Measurements from ENCODE around the gene SLC22A4.

SLC22A4 gene

DNA sequence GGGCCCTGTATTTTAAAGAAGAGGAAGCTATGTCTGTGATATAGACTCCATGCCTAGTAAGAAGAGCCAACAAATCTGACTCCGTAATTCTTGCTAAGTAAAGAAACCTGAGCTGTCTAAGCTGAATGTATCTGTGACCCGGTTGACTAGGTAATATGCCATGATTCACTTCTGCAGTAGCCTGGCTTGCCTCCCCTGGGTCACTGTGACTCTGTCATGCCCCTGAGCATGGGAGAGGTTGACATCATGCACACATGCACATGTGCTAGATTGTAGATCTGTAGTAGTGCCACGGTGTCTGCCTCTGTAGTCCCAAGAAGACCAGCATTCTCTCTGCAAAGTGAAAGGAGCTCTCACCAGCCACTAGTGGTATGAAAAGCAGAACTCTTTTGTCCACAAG, 84.4 kb downstream of the SLC22A4 start:
- no peak for DNase-seq

DNA sequence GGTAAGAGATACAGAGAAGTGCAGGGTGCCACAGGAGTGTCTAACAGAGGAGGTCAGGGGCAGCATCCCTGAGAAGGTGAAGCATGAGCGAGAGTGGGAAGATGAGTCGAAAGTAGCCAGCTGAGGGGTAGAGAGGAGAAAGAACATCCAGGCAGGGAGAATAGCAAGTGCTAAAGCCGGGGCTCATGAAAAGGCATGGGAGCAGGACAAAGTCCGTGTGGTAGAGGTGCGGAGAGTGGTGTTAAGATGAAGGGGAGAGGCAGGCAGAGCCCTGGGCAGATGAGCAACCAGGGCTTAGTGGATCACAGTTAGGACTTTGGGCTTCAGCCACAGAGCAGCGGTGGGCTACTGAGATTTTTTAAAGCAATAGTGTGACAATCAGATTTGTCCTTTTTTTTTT, 85.9 kb downstream of the SLC22A4 start:
- DNase-seq, result no peak

DNA sequence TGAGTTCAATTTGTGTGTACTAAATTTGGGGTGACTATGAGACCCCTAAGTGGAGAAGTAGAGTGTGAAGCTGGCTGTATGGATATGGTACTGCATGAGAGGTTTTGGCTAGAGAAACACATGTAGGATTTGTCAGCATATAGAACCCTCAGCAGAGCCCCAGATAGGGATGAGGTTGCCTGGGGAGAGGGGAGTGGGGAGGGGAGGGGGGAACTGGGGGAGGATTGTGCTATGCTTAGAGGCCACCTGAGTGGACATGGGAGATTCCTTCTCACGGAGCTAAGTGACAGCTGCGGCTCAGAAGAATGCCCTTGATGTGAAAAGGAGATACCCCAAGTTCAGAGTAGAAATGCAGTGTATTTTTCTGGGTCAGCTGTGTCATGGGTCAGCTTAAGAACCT, 86.5 kb downstream of the SLC22A4 start:
- no peak for DNase-seq

DNA sequence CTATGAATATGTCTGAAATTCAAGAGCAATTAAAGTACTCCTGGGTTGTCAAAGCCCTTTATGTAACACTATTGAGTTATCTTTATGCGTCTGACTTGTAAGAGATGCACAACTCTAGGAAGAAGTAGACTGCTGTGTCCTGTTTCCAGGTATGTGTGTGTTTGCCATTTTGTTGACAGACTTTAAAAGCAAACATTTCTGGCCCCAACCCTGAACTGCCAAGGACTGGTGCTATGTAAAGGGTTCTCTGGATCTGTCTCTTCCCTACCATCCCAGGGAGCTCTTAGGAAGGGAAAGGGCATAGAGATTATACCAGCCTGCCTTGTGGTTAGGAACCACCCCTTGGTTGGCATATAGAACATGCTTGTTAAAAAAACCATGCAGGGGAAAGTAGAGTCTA, 87.4 kb downstream of the SLC22A4 start:
- DNase-seq, result no peak

DNA sequence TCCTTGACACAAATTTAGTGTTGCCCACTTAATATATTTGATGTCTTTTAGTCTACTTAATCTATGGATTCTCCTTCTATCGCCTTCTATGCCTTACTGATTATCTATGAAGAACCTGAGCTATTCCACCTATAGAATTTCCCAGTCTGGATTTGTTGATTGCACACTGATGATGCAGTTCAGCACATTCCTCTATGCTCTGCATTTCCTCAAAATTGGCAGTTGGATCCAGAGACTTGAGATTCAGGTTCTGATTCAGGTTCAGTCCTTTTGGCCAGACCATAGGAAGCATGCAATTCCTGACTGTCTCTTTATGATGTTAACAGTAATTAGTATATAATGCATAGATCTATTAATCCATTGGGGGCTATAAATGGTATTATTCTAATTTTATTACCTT, 89.1 kb downstream of the SLC22A4 start:
- DNase-seq, result no peak

DNA sequence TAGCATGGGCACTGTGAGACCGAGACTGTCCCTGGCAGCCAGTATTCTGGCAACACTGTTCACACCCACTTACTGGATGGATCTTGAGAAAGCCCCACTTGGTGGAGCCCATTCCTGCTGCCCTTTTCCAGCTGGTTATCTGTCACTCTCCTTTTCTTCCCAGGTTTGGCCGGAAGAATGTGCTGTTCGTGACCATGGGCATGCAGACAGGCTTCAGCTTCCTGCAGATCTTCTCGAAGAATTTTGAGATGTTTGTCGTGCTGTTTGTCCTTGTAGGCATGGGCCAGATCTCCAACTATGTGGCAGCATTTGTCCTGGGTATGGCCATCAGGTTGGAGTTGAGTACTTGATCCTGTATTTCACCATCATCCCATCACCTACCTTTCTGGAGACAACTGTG, 89.8 kb downstream of the SLC22A4 start:
- no peak for DNase-seq

DNA sequence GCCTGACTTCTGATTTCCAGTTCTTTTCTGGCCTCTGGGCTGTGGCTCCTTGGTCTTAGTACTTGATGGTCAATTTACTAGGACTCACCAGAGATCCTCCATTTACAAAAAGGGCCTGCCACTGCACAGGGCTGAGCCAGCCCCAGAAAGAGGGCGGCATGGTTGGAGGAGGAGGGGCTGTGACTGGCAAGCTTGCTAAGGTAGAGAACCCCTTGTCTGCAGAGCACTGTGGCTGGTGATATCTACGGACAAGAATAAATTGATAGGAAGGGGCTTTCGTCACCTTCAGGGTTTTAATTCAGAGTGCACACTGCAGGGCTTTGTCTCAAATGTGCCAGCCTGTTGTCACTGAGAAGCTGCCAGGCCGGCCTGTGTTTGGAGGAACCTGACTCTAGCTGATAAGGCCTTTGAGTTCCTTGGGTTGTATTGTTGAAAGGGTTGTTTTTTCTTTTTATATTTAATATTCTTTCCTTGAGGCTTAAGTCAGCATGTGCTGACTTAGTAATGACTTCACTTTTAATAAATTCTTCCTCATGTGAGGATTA, 90.4 kb downstream of the SLC22A4 start:
- no peak for DNase-seq

DNA sequence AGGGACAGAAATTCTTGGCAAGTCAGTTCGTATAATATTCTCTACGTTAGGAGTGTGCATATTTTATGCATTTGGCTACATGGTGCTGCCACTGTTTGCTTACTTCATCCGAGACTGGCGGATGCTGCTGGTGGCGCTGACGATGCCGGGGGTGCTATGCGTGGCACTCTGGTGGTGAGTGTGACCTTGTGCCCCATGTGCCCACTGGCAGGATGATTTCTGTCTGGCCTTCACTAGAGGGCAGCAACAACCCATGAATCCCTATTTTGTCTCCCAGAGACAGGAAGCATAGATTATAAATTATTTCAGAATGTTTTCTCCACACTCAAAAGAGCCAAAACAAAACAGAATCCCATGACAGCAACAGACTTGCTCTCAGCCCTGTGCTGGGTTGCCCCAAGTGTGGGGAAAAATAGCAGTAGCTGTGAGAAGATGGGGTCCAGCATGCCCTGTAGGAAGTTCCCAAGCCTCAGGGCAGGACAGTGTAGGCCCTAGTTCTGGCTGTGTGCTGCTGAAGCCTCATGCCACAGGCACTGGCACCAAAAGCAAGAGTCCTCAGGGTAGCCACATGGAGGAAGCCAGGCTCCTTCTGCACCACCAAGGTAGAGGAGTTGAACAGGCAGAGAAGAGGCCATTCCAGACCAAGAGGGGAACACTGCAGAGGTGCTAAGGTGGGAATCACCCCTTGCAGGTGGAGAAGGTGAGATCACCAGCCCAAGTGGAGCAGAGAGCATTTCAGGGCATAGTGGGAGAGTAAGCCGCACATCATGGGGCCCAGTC, 91.3 kb downstream of the SLC22A4 start:
- DNase-seq, result peak; percentile 17

DNA sequence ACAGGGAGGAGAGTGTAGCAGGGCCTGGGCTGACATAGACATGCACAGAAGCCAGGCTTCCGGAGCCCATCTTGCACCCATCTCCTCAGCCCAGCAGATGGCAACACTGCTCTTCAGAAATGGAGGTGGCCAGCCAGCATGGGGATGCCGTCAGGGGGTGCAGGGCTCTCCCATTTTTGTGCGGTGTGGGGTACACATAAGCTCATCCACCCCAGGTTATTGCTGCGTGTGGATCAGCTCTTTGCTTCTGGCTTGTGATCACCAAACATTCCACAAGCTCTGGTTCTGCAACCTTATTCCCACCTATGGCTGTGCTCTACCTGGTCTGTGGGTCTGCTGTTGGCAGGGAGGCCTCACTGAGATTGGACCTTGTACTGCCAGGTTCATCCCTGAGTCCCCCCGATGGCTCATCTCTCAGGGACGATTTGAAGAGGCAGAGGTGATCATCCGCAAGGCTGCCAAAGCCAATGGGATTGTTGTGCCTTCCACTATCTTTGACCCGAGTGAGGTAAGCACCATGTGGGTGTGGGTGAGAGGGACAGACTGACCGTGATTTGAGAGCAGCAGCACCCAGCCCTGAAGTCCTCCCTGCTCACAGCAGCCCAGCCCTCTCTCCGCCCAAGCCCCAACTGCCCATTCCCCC, 92.6 kb downstream of the SLC22A4 start:
- DNase-seq, result peak; percentile 44

DNA sequence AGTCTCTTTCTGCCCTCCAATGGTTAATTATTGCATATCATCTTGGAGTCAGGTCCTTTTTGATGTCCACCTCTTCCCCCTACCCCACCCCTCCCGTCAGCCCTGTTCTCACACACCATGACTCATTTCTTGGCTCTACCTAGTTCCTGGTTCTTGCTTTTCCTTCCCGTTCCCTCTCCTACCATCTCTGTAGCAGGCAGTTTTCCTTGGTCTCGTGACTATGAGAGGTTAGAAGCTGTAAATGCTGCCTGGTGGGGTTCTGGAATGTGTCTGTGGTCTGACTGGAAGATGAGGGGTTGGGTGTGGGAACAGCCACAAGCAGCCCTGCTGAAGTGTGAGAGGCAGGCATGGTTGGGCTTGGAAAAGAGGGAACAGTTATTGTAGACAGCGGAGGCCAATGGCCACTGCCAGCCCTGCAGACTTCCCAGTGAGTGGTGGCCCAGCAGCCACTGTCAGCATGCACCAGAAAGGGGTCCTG, 93.5 kb downstream of the SLC22A4 start:
- DNase-seq, result no peak

DNA sequence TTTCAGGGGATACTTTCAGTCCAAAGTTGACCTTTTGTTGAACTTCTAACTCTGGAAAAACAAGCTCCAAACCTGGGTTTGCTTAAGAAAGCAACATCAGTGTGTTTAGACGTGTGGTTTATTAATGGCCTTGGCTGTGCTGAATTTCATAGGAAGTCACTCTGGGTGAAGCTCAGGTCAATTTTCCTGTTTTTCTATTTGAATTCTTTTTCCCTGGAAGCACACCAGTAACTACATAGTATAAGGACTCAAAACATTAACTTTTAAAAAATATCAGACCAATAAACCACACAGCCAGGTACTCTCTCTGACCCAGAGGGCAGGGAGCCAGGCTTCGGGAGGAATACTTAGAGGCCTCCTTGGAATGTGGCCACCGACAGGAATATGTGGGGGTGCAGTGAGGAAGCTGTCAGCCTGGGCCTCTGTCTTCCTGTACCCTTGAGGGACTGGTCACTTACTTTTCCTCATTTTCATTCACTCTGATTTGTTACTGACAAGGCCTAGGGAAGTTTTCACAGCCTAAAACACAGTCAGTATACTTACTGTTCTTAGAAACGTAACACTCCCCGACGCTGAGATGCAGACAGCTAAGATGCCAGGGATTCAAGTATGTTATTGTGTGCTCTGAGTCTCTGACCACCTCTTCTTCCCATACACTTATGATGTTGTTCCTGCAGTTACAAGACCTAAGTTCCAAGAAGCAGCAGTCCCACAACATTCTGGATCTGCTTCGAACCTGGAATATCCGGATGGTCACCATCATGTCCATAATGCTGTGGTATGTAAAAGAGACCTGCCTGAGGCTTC, 94.3 kb downstream of the SLC22A4 start:
- DNase-seq, result no peak

DNA sequence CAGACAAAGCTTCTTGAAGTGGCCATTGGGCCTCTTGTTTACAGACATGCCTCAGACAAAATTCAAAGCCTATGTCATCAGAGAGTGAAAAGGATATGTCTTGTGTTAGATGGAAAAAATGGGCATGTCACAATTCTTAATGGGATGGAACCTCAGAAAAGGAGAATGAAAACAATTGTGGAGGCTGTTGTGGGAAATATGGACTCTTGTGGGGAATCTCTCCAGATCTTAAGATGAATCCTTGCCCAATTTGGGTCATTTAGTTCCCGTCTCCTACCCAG, 94.8 kb downstream of the SLC22A4 start:
- no peak for DNase-seq

DNA sequence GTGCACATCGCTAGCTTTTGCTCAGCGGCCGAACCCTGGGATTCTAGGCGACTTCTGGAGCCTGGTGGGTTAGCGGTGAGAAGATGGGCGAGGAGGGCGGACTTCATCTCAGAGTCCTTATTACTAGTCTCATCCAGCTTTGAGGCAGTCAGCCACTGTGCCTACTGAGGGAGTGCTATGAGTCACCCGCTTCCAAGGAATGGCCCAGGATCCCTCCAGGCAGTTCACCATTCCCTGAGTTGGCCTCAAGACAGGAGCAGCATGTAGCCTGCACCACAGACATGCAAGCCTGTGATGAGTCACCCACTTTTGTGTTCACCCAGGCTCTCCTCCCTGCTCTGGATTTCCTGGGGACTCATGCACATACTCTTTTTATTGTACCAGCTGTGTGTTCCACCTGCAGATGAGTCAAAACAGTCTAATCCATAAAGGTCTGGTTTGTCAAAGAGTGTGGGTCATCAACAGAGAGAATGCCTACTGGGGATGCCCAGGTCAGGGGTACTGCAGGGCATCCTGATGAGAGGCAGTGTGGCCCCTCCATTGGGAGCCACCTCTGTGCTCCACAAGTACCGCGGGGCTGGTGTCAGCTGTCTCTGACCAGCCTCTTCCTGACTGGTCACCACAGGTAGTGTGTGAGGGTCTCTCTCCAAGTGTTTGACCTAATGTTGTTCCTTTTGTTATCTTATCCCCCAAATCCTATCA, 95.5 kb downstream of the SLC22A4 start:
- DNase-seq, result no peak

DNA sequence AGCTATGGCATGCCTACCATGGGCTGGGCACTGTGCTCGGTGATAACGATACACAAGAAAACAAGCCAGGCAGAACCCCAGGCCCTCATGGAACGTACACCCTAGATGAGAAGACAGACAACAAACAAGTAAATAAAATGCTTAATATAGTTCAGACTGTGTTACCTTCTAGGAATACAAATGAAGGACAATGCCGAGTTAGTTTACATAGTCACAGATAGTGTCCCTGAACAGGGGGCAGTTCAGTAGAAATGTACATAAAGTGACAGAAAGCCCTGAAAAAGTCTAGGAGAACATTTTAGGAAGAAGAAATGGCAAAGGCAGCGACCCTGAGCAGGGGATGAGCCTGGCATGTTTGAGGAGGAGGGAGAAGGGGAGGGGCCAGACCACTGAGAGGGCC, 97.1 kb downstream of the SLC22A4 start:
- no peak for DNase-seq

DNA sequence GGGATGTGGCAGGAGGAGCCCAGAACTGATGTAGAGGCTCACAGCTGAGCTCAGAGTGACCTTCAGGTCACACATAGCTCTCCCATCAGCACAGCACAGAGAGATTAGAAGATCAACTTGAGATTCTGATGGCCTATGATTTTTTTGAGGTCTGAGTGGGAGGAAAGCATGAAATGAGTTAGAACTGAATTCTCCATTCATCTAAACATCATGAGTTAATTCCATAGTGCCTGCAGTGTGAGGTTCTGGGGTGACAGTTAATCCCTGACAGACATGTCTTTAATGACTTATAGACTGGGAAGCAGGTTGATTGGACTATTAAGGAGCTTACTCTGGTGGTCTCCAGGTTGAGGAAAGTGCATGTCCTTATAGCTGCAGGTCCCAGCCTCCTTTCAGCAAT, 97.7 kb downstream of the SLC22A4 start:
- no peak for DNase-seq

DNA sequence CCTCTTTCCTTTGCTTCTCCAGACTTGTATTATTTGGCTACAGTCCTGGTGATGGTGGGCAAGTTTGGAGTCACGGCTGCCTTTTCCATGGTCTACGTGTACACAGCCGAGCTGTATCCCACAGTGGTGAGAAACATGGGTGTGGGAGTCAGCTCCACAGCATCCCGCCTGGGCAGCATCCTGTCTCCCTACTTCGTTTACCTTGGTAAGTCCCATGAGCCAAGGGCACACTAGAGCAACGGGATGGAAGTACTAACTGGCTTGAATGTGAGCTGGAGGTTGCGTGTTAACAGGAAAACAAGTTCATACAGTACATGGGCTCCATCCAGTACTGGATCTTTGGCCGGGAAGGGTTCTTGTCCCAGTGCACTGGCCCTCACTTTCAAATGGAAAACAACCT, 98.2 kb downstream of the SLC22A4 start:
- no peak for DNase-seq

DNA sequence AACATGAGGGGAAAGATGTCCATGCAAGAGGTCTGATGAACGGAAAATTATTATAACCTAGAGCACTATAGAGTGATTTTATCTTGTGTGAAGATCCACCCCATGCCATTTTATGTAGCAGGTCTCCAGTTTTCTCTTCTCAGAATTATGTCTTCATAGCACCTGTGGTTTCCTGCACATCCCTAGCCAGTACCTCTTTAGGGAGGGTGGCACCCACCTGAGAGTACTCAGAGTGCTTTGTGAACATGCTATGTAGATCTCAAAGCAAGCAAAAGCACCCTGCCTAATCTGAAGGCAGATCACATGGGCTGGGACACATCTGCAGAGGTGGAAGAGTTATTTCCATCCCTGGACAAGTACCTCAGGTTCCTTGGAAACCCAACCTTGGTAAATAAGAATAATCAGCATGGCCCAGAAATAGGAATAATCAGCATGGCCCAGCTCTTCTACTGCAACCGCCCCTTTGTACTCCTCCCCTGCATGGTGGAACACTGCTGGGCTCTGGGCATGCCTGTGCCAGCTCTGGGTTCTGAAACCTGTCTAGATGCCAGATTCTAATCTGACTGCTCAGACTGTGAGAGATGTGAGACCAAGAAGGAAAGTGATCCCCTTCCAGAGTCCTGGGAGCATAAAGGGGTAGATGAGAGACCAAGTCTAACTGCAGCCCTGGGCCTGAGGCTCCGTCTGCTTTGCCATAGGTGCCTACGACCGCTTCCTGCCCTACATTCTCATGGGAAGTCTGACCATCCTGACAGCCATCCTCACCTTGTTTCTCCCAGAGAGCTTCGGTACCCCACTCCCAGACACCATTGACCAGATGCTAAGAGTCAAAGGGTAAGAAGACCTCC, 99.0 kb downstream of the SLC22A4 start:
- DNase-seq, result peak; percentile 5

Data from NCI-H1694 (cell line).